SU-DHL-6 (cell line): ENCODE results near the gene GNG7.

ENCODE experiments used
- CTCF ChIP-seq: fragments of 200-600 bp; sonication (generic); IDR thresholded peaks from one replicate; pipeline ENCODE4 v1.5.1; 2017; ENCODE audit warnings: antibody characterized with exemption, mild to moderate bottlenecking, low read length, moderate library complexity; ENCODE audit not compliant: insufficient read depth, poor library complexity, severe bottlenecking
- EZH2phosphoT487 ChIP-seq: fragments of 200-600 bp; sonication (generic), shearing (Covaris generic); conservative IDR thresholded peaks from 2 replicates; pipeline ENCODE4 v1.6.1; 2018; ENCODE audit warnings: mild to moderate bottlenecking, antibody characterized with exemption, low read length, moderate library complexity, mixed read lengths

- TF ChIP-seq CTCF = no peak
- TF ChIP-seq EZH2phosphoT487 = no peak
Measured at GRCh38 chr19:2683430-2684003, 19.0 kb downstream of the GNG7 start.
